ENCODE data around the gene ITGA8. TPM values are rescaled to one million over a fixed set of nuclear protein-coding genes. Genes with fewer than 3 reads are reported as not detected.

The ITGA8 gene
- polyA plus RNA-seq, 3 donors, result not detected

- WGBS (ENCODE audit: insufficient coverage), result 34% methylated on average over 4 of the region's 5 CpGs
- no peak overlapping the region for H2AFZ ChIP-seq (ENCODE audit: insufficient read depth, low read depth, low read length, poor library complexity, severe bottlenecking)
- no peak overlapping the region for H3K27ac ChIP-seq (ENCODE audit: low read depth in 1 of 2, low read length in 2 of 2)
- H3K36me3 ChIP-seq (replicated peaks in 1 of 2; ENCODE audit: control insufficient read depth in 1 of 2, insufficient read depth in 2 of 2, low read length in 2 of 2), result no peaks in the 10 kb centered on the region
- TF ChIP-seq, protein P1, sequence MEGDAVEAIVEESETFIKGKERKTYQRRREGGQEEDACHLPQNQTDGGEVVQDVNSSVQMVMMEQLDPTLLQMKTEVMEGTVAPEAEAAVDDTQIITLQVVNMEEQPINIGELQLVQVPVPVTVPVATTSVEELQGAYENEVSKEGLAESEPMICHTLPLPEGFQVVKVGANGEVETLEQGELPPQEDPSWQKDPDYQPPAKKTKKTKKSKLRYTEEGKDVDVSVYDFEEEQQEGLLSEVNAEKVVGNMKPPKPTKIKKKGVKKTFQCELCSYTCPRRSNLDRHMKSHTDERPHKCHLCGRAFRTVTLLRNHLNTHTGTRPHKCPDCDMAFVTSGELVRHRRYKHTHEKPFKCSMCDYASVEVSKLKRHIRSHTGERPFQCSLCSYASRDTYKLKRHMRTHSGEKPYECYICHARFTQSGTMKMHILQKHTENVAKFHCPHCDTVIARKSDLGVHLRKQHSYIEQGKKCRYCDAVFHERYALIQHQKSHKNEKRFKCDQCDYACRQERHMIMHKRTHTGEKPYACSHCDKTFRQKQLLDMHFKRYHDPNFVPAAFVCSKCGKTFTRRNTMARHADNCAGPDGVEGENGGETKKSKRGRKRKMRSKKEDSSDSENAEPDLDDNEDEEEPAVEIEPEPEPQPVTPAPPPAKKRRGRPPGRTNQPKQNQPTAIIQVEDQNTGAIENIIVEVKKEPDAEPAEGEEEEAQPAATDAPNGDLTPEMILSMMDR (IDR thresholded peaks at IDR 0.05), result no peak
- no peak for DNase-seq
- peaks cover 0 to 3% of the 10 kb centered on the region in 2 donors for H3K27me3 ChIP-seq (ENCODE audit: control insufficient read depth in 2 of 2, insufficient read depth in 2 of 2, low read length in 2 of 2)
- H4K20me1 ChIP-seq (ENCODE audit: insufficient read depth, low read length), result no peaks in the 10 kb centered on the region
- H3K4me2 ChIP-seq (replicated peaks; ENCODE audit: extremely low read depth, low read length, poor library complexity, severe bottlenecking), result no peak overlapping the region
- Mint-ChIP-seq H3K36me3 (no peaks in the 10 kb centered on the region), H3K27me3 (ENCODE audit: low read depth in 3 of 3) (peaks cover 3 to 7% (median 5%) of the 10 kb centered on the region in 3 donors), H3K27ac (no peak overlapping the region), H3K9me3 (peaks cover 0 to 9% (median 3%) of the 10 kb centered on the region in 7 donors), H3K4me3 (no peak overlapping the region), H3K4me1 (no peaks in the 10 kb centered on the region)
- H3K79me2 ChIP-seq (ENCODE audit: insufficient read depth, low read length), result no peaks in the 10 kb centered on the region
- no peak overlapping the region for H3K4me3 ChIP-seq (replicated peaks in 1 of 3; ENCODE audit: low read depth in 2 of 3, low read length in 3 of 3)
- no peaks in the 10 kb centered on the region for H3K4me1 ChIP-seq (ENCODE audit: control insufficient read depth in 1 of 2, insufficient read depth in 2 of 2, low read length in 2 of 2)
- intact Hi-C loops (cut with micrococcal nuclease), result no loop called here
- no peaks in the 10 kb centered on the region for H3K9me3 ChIP-seq (replicated peaks in 1 of 2; ENCODE audit: control insufficient read depth in 1 of 2, insufficient read depth in 1 of 2, low read length in 2 of 2)
- no peak overlapping the region for H3K9ac ChIP-seq (ENCODE audit: insufficient read depth, low read length, poor library complexity, severe bottlenecking)
Observed at GRCh38 chr10:15505329-15505728, 214.4 kb downstream of the ITGA8 start.

GRCh38 chr10:15504101-15504840 is 215.5 kb downstream of the ITGA8 start:
- TF ChIP-seq, protein P1 (IDR thresholded peaks at IDR 0.05), result no peak
- WGBS (ENCODE audit: insufficient coverage), result 0% methylated on average over 3 of the region's 10 CpGs
- Histone ChIP-seq H3K27ac (ENCODE audit: low read depth in 1 of 2, low read length in 2 of 2) (no peak overlapping the region), H3K9me3 (replicated peaks in 1 of 2; ENCODE audit: control insufficient read depth in 1 of 2, insufficient read depth in 1 of 2, low read length in 2 of 2) (no peaks in the 10 kb centered on the region), H3K4me2 (replicated peaks; ENCODE audit: extremely low read depth, low read length, poor library complexity, severe bottlenecking) (no peak overlapping the region), H4K20me1 (ENCODE audit: insufficient read depth, low read length) (no peaks in the 10 kb centered on the region), H2AFZ (ENCODE audit: insufficient read depth, low read depth, low read length, poor library complexity, severe bottlenecking) (no peak overlapping the region), H3K36me3 (replicated peaks in 1 of 2; ENCODE audit: control insufficient read depth in 1 of 2, insufficient read depth in 2 of 2, low read length in 2 of 2) (no peaks in the 10 kb centered on the region), H3K4me1 (ENCODE audit: control insufficient read depth in 1 of 2, insufficient read depth in 2 of 2, low read length in 2 of 2) (no peaks in the 10 kb centered on the region), H3K9ac (ENCODE audit: insufficient read depth, low read length, poor library complexity, severe bottlenecking) (no peak overlapping the region), H3K4me3 (replicated peaks in 1 of 3; ENCODE audit: low read depth in 2 of 3, low read length in 3 of 3) (no peak overlapping the region), H3K27me3 (ENCODE audit: control insufficient read depth in 2 of 2, insufficient read depth in 2 of 2, low read length in 2 of 2) (peaks cover 0 to 3% of the 10 kb centered on the region in 2 donors), H3K79me2 (ENCODE audit: insufficient read depth, low read length) (no peaks in the 10 kb centered on the region)
- intact Hi-C loops (cut with micrococcal nuclease), result no loop called here
- Mint-ChIP-seq H3K27me3 (ENCODE audit: low read depth in 3 of 3) (peaks cover 4 to 7% (median 6%) of the 10 kb centered on the region in 3 donors), H3K36me3 (no peaks in the 10 kb centered on the region), H3K9me3 (peaks cover 0 to 9% (median 3%) of the 10 kb centered on the region in 7 donors), H3K4me3 (no peak overlapping the region), H3K4me1 (no peaks in the 10 kb centered on the region), H3K27ac (no peak overlapping the region)
- DNase-seq, result no peak
